BJ (cell line): ENCODE measurements around the gene ANKUB1. TPM values are rescaled to one million over a fixed set of nuclear protein-coding genes. Genes with fewer than 3 reads are reported as not detected.
"Not testable (repeated sequence)": the region's sequence is repeated elsewhere in the genome, so short reads cannot be mapped to it uniquely, and the experiment has no call there.

Source experiments
- CTCF ChIA-PET: fragments of 350-600 bp; formaldehyde crosslinking; extraction: SDS; loops from one replicate; lab custom pipeline; 2021; ENCODE audit warnings: antibody characterized with exemption, inconsistent platforms; lab: Yijun Ruan, JAX
- POLR2A ChIA-PET: fragments of 300-600 bp; sonication (Branson Sonifier 250); formaldehyde crosslinking; extraction: SDS; loops from one replicate; lab custom pipeline; 2021; ENCODE audit warnings: antibody characterized with exemption; lab: Charles Lee
- DNase-seq: peaks from one replicate; pipeline ENCODE4 v3.0.0-alpha.2; 2011; ENCODE audit warnings: low read depth
- H3K27me3 ChIP-seq: 2 replicates; pipeline ENCODE4 v1.6.0; 2011; ENCODE audit warnings: low read length; ENCODE audit not compliant: control insufficient read depth, insufficient read depth
- H3K36me3 ChIP-seq: 2 replicates; pipeline ENCODE4 v1.5.1; 2011; ENCODE audit warnings: low read length; ENCODE audit not compliant: control insufficient read depth, insufficient read depth
- H3K4me3 ChIP-seq: 2 replicates; pipeline ENCODE4 v1.5.1; 2011; ENCODE audit warnings: low read depth, mild to moderate bottlenecking, control low read depth, low read length
- polyA minus RNA-seq: library from RNA; depleted of rRNA, polyadenylated mRNA; stranded (reverse); fragments of >200 nt; gene quantifications from 2 replicates; pipeline ENCODE4 v1.2.3, GENCODE V29; 2011; rRNA and poly(A)+ RNA removed
- polyA plus RNA-seq: library from polyadenylated mRNA; depleted of rRNA; stranded (reverse); fragments of >200 nt; gene quantifications from 2 replicates; pipeline ENCODE4 v1.2.3, GENCODE V29; 2011; rRNA removed
- TF ChIP-seq, protein P1 (sequence below): IDR thresholded peaks from 2 replicates; pipeline ENCODE4 v1.5.1; 2011; ENCODE audit warnings: low read depth, mild to moderate bottlenecking, control low read depth, inconsistent platforms, low read length, moderate library complexity; ENCODE audit not compliant: insufficient read depth

The ANKUB1 gene, protein sequence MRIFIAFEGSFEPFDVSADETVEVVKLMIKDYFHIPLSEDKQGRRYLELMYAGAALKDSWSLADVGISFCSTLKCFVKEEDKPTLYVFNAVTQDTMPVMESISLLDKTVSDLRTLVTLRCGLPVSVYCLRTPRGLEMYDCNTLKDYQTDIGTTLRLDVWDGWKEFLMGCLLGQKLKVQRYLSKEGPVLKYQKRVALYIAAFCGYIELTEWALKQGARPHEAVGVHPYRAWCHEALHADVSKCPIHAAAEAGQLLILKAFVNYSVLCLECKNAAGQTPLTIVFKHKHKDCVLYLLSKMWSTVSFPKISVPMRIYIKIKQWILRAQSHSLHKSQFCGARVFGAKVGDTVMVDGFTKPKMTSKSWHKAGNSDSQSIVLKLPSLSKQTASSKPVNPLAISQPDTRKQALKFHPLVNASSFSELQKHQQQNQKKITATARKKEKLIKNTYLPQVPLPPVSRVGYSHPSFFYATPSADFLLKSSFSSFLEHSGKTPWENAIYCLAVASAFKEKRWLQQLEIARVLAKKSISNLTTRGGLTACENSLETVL
- not detected in 2 replicates for polyA plus RNA-seq
- not detected in 2 replicates for polyA minus RNA-seq

GRCh38 chr3:149792452-149793270, at the start of gene ANKUB1:
ANKUB1 (minus strand) TSS chr3:149792554; CDS start chr3:149792366, 188 bp downstream.
- CTCF ChIA-PET = interaction anchor here (1.2 to 3.9 kb wide), 3 partner anchors 16 to 25 kb away, joined by 3 to 18 read pairs (median 18); no protein-coding TSS in a partner anchor
- POLR2A ChIA-PET = no interaction called here
- Histone ChIP-seq H3K27me3 (no peaks in the 10 kb centered on the region), H3K4me3 (no peak within 1 kb of the TSS), H3K36me3 (no peaks in the 10 kb centered on the region)
- TF ChIP-seq, protein P1, sequence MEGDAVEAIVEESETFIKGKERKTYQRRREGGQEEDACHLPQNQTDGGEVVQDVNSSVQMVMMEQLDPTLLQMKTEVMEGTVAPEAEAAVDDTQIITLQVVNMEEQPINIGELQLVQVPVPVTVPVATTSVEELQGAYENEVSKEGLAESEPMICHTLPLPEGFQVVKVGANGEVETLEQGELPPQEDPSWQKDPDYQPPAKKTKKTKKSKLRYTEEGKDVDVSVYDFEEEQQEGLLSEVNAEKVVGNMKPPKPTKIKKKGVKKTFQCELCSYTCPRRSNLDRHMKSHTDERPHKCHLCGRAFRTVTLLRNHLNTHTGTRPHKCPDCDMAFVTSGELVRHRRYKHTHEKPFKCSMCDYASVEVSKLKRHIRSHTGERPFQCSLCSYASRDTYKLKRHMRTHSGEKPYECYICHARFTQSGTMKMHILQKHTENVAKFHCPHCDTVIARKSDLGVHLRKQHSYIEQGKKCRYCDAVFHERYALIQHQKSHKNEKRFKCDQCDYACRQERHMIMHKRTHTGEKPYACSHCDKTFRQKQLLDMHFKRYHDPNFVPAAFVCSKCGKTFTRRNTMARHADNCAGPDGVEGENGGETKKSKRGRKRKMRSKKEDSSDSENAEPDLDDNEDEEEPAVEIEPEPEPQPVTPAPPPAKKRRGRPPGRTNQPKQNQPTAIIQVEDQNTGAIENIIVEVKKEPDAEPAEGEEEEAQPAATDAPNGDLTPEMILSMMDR = no peak
- DNase-seq = no peak

GRCh38 chr3:149839896-149840295, 47.5 kb upstream of the ANKUB1 start:
- CTCF ChIA-PET = no interaction called here
- POLR2A ChIA-PET = no interaction called here
- no peak for DNase-seq

GRCh38 chr3:149839469-149839868, 47.1 kb upstream of the ANKUB1 start:
- POLR2A ChIA-PET = not testable (repeated sequence)

More at GRCh38 chr3:149839896-149840295, 47.5 kb upstream of the ANKUB1 start:
- TF ChIP-seq, protein P1 = no peak
- H3K36me3 ChIP-seq = no peaks in the 10 kb centered on the region
- H3K27me3 ChIP-seq = no peaks in the 10 kb centered on the region
- no peak overlapping the region for H3K4me3 ChIP-seq

DNA sequence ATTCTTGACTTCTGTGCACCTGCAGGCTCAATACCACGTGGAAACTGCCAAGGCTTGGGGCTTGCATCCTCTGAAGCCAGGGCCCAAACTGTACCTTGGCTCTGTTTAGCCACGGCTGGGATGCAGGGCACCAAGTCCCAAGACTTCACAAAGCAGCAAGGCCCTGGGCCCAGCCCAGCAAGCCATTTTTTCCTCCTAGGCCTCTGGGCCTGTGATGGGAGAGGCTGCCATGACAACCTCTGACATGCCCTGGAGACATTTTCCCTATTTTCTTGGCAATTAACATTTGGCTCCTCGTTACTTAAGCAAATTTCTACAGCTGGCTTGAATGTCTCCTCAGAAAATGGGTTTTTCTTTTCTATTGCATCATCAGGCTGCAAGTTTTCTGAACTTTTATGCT, 46.1 kb upstream of the ANKUB1 start:
- CTCF ChIA-PET = not testable (repeated sequence)

More at GRCh38 chr3:149839469-149839868, 47.1 kb upstream of the ANKUB1 start:
- DNase-seq, CTCF ChIA-PET, H3K36me3 ChIP-seq, H3K27me3 ChIP-seq, H3K4me3 ChIP-seq: not testable (repeated sequence)

DNA sequence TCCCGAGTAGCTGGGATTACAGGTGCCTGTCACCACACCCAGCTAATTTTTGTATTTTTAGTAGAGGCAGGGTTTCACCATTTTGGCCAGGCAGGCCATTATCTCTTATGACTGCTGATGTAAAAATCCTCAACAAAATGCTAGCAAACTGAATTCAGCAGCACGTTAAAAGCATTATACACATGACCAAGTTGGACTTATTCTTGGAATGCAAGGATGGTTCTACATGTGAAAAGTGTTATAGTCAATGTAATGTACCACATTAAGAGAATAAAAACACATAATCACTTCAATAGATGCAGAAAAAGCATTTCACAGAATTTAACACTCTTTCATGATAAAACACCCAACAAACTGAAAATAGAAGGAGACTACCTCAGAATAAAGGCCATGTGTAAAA, 40.9 kb upstream of the ANKUB1 start:
- no peak overlapping the region for H3K4me3 ChIP-seq
- ChIA-PET CTCF (no interaction called here), POLR2A (no interaction called here)
- no peaks in the 10 kb centered on the region for H3K27me3 ChIP-seq
- DNase-seq = no peak
- no peaks in the 10 kb centered on the region for H3K36me3 ChIP-seq
- TF ChIP-seq, protein P1 = no peak

More for the DNA sequence above, 46.1 kb upstream of the ANKUB1 start:
- DNase-seq, H3K36me3 ChIP-seq, H3K4me3 ChIP-seq, POLR2A ChIA-PET, H3K27me3 ChIP-seq: not testable (repeated sequence)
